HepG2 (cell line): ENCODE measurements around the gene HOXA10. TPM values are rescaled to one million over a fixed set of nuclear protein-coding genes. Genes with fewer than 3 reads are reported as not detected.

ENCODE experiments used
- ATAC-seq: fragments of 200-7000 bp; cut with Tn5 transposase; 3 replicates; pipeline ENCODE4 v1.9.1; 2020; ENCODE audit warnings: mild to moderate bottlenecking, moderate library complexity
- BruUV-seq: library from RNA; stranded (reverse); fragments of 400-500 nt; replicated peaks from 2 replicates; lab custom pipeline; 2021; lab: Mats Ljungman, UMichigan
- CTCF ChIA-PET: fragments of 300-600 bp; formaldehyde crosslinking; extraction: SDS; loops from one replicate; lab custom pipeline; 2021; ENCODE audit warnings: low total read pairs, inconsistent platforms, low intra/inter-chr PET ratio; lab: Yijun Ruan, JAX
- POLR2A ChIA-PET: fragments of 350-600 bp; sonication (Branson Sonifier 250); formaldehyde crosslinking; loops from one replicate; lab custom pipeline; 2020; ENCODE audit warnings: antibody characterized with exemption, inconsistent platforms; lab: Yijun Ruan, JAX
- DNase-seq: peaks from one replicate; pipeline ENCODE4 v3.0.0-alpha.2; 2015; ENCODE audit warnings: low spot score
- FAIRE-seq: peaks from 3 replicates; lab custom pipeline; 2011; peaks lifted over from hg19 to GRCh38; lab: Jason Lieb, UNC
- H2AFZ ChIP-seq: one replicate; pipeline ENCODE4 v1.6.1; 2011; ENCODE audit warnings: low read length, inconsistent platforms
- H3K27ac ChIP-seq: fragments of 300-600 bp; 3 replicates; pipeline ENCODE4 v1.8.0; 2011; ENCODE audit warnings: mixed run types, mild to moderate bottlenecking, mixed read lengths, low read length, inconsistent platforms; ENCODE audit not compliant: insufficient read depth; ENCODE audit errors: extremely low read length
- H3K27me3 ChIP-seq, 2 experiments: fragments of 200-600 bp in 1 of 2; 2 replicates in 1 of 2; 3 replicates in 1 of 2; pipeline versions ENCODE4 v1.6.0 to v1.8.0; 2011; ENCODE audit warnings: low read length in 2 of 2, mild to moderate bottlenecking in 2 of 2, moderate library complexity in 2 of 2, inconsistent platforms in 1 of 2; ENCODE audit not compliant: insufficient read depth in 2 of 2, control insufficient read depth in 1 of 2
- H3K36me3 ChIP-seq, 2 experiments: fragments of 200-600 bp in 1 of 2; replicated peaks in 1 of 2; 2 replicates in 1 of 2; 3 replicates in 1 of 2; pipeline versions ENCODE4 v1.5.1 to v1.8.0; 2011; ENCODE audit warnings: low read length in 2 of 2, inconsistent platforms in 1 of 2; ENCODE audit not compliant: insufficient read depth in 2 of 2, control insufficient read depth in 1 of 2
- H3K4me1 ChIP-seq: 2 replicates; pipeline ENCODE4 v1.5.1; 2012; ENCODE audit warnings: low read length, inconsistent platforms; ENCODE audit not compliant: insufficient read depth
- H3K4me2 ChIP-seq: 2 replicates; pipeline ENCODE4 v1.6.0; 2011; ENCODE audit warnings: low read depth, low read length, inconsistent platforms
- H3K4me3 ChIP-seq, 3 experiments: fragments of 200-600 bp in 1 of 3; sonication (generic), shearing (Covaris generic) in 1 of 3; replicated peaks in 1 of 3; 2 replicates each; pipeline ENCODE4 v1.5.1; 2011 to 2016; ENCODE audit warnings: low read length in 3 of 3, inconsistent platforms in 2 of 3, low read depth in 2 of 3, mild to moderate bottlenecking in 2 of 3, control low read depth in 1 of 3, mixed read lengths in 1 of 3; ENCODE audit not compliant: insufficient read depth in 1 of 3
- H3K79me2 ChIP-seq: one replicate; pipeline ENCODE4 v1.6.1; 2011; ENCODE audit warnings: low read length, inconsistent platforms; ENCODE audit not compliant: insufficient read depth
- H3K9ac ChIP-seq: 2 replicates; pipeline ENCODE4 v1.6.0; 2011; ENCODE audit warnings: mild to moderate bottlenecking, low read depth, low read length, inconsistent platforms; ENCODE audit not compliant: insufficient read depth
- H3K9me3 ChIP-seq: 2 replicates; pipeline ENCODE4 v1.5.1; 2012; ENCODE audit warnings: mild to moderate bottlenecking, low read length
- H4K20me1 ChIP-seq: 2 replicates; pipeline ENCODE4 v1.6.0; 2011; ENCODE audit warnings: inconsistent platforms, mild to moderate bottlenecking, low read length, moderate library complexity; ENCODE audit not compliant: insufficient read depth
- ELF4 ChIP-seq: sonication (generic); formaldehyde crosslinking; IDR thresholded peaks from 2 replicates; pipeline ENCODE4 v1.5.0; 2020; ENCODE audit warnings: missing genetic modification reagents, mild to moderate bottlenecking, moderate library complexity, borderline replicate concordance
- FOSL1 ChIP-seq: sonication (generic); formaldehyde crosslinking; IDR thresholded peaks from 2 replicates; pipeline ENCODE4 v1.9.0; 2021; ENCODE audit warnings: missing genetic modification reagents, borderline replicate concordance
- HMGA1 ChIP-seq: sonication (generic); formaldehyde crosslinking; conservative IDR thresholded peaks from 2 replicates; pipeline ENCODE4 v1.4.0; 2020; ENCODE audit warnings: missing genetic modification reagents
- ISX ChIP-seq: sonication (generic); formaldehyde crosslinking; conservative IDR thresholded peaks from 2 replicates; pipeline ENCODE4 v1.5.0; 2020; ENCODE audit warnings: missing genetic modification reagents
- KLF16 ChIP-seq, 2 experiments: sonication (generic) in 1 of 2; formaldehyde crosslinking in 1 of 2; IDR thresholded peaks; 2 replicates each; pipeline versions ENCODE4 v1.6.1 to v1.8.0; 2016 to 2023; ENCODE audit warnings: missing genetic modification reagents in 2 of 2, missing compliant biosample characterization in 1 of 2
- MED13 ChIP-seq: sonication (generic); formaldehyde crosslinking; IDR thresholded peaks from 2 replicates; pipeline ENCODE4 v1.5.0; 2020; ENCODE audit warnings: missing genetic modification reagents
- MEIS1 ChIP-seq: sonication (generic); formaldehyde crosslinking; IDR thresholded peaks from 2 replicates; pipeline ENCODE4 v1.9.0; 2021; ENCODE audit warnings: mild to moderate bottlenecking, missing genetic modification reagents, moderate library complexity, borderline replicate concordance
- NCOR1 ChIP-seq: fragments of 200-600 bp; sonication (generic); IDR thresholded peaks from 2 replicates; pipeline ENCODE4 v1.7.0; 2017; ENCODE audit warnings: antibody characterized with exemption, low read length, borderline replicate concordance
- NFE2L2 ChIP-seq: fragments of 150-350 bp; IDR thresholded peaks from 2 replicates; pipeline ENCODE4 v1.6.1; 2014; ENCODE audit warnings: low read length
- RXRA ChIP-seq: sonication (generic); formaldehyde crosslinking; IDR thresholded peaks from 2 replicates; pipeline ENCODE4 v1.5.1; 2020; ENCODE audit warnings: missing genetic modification reagents
- SNAPC2 ChIP-seq: sonication (generic); formaldehyde crosslinking; IDR thresholded peaks from 2 replicates; pipeline ENCODE4 v1.8.1; 2022; ENCODE audit warnings: mild to moderate bottlenecking, missing genetic modification reagents
- ZNF34 ChIP-seq: sonication (generic); formaldehyde crosslinking; IDR thresholded peaks from 2 replicates; pipeline ENCODE4 v1.4.0; 2020; ENCODE audit warnings: mild to moderate bottlenecking, missing genetic modification reagents, borderline replicate concordance
- ZNF543 ChIP-seq: sonication (generic); formaldehyde crosslinking; IDR thresholded peaks from 2 replicates; pipeline ENCODE4 v1.4.0; 2020; ENCODE audit warnings: mild to moderate bottlenecking, missing genetic modification reagents
- WGBS: methylation state at CpG from one replicate; pipeline ENCODE4 v1.1.6; 2017; ENCODE audit warnings: low lambda C conversion rate; 5-methylcytosine and 5-hydroxymethylcytosine counted together
- in situ Hi-C: cut with HindIII; loops from 2 replicates; pipeline ENCODE4 v1.10.0; 2017; ENCODE audit warnings: low pct_unique_long_range_greater_than_20kb; ENCODE audit not compliant: extremely low pct_ligation_motif_present
- intact Hi-C: fragments of 100-400 bp; cut with micrococcal nuclease; formaldehyde crosslinking; loops from one replicate; pipeline ENCODE4 v1.10.0; 2022; ENCODE audit not compliant: unreplicated experiment
- polyA plus RNA-seq, 8 experiments: library from polyadenylated mRNA; depleted of rRNA in 3 of 8; stranded (reverse) in 7 of 8; unstranded in 1 of 8; fragments of >200 nt; fragmentation: Illumina TruSeq in 4 of 8; extraction: Trizol in 4 of 8; gene quantifications; 2 replicates each; pipeline versions ENCODE4 v1.2.1 to v1.2.3, GENCODE V29; 2011 to 2016; ENCODE audit warnings: low read depth in 4 of 8, missing spikeins in 1 of 8, mixed read lengths in 1 of 8; ENCODE audit not compliant: insufficient read depth in 1 of 8
- total RNA-seq, 5 experiments: library from RNA; depleted of rRNA; stranded (reverse); fragments of >200 nt; fragmentation: Illumina TruSeq; extraction: Trizol; gene quantifications; 2 replicates each; pipeline ENCODE4 v1.2.3, GENCODE V29; 2016; ENCODE audit warnings: low read depth in 1 of 5
- TF ChIP-seq, protein P1 (sequence below), 2 experiments: sonication (generic) in 1 of 2; formaldehyde crosslinking in 1 of 2; IDR thresholded peaks; 2 replicates each; pipeline versions ENCODE4 v1.5.1 to v1.6.1; 2011 to 2020; ENCODE audit warnings: borderline replicate concordance in 1 of 2, low read depth in 1 of 2, low read length in 1 of 2, mild to moderate bottlenecking in 1 of 2, missing genetic modification reagents in 1 of 2, moderate library complexity in 1 of 2
- TF ChIP-seq, protein P2 (sequence below): sonication (generic); formaldehyde crosslinking; IDR thresholded peaks from 2 replicates; pipeline ENCODE4 v1.9.0; 2021; ENCODE audit warnings: missing genetic modification reagents, mild to moderate bottlenecking, borderline replicate concordance

HOXA10 gene
- total and polyA plus RNA-seq, 2 of the 13 experiments (the other 11 are each of a cell fraction or from before 2014, with no cell fraction given), result not detected

DNA sequence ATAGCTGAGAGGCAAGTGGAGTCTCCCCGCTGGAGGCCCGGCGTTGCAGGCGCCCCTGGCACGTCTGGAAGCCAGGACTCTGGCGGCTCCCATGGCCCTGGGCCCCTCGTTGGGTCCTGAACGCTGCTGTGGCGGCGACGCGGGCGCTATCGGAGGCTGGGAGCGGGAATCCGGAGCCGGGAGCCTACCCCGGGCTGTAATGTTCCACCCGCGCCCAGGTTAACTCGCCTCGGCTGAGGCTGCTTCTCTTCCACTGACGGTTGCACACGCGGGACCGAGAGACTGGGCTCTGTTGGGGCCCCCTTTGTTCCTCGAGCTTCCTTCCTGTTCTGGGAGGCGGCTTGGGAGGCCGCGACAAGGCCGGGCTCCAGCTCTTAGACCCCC lies 29.3 kb downstream of the HOXA10 start (continued):
- no peak for TF ChIP-seq MEIS1 (CRISPR knock-in tag)
- TF ChIP-seq ZNF34 (CRISPR knock-in tag), result no peak
- no peak for TF ChIP-seq SNAPC2 (CRISPR knock-in tag)
- no peak for TF ChIP-seq ELF4 (CRISPR knock-in tag)
- TF ChIP-seq, protein P1, sequence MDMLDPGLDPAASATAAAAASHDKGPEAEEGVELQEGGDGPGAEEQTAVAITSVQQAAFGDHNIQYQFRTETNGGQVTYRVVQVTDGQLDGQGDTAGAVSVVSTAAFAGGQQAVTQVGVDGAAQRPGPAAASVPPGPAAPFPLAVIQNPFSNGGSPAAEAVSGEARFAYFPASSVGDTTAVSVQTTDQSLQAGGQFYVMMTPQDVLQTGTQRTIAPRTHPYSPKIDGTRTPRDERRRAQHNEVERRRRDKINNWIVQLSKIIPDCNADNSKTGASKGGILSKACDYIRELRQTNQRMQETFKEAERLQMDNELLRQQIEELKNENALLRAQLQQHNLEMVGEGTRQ (IDR thresholded peaks at IDR 0.05; ENCODE audit: low read depth, low read length), result no peak
- TF ChIP-seq, protein P1 (CRISPR knock-in tag; IDR thresholded peaks at IDR 0.05; ENCODE audit: borderline replicate concordance), result no peak
- TF ChIP-seq MED13, result no peak
- TF ChIP-seq ZNF543 (CRISPR knock-in tag), result no peak
- no peak for TF ChIP-seq KLF16 (CRISPR knock-in tag; IDR thresholded peaks at IDR 0.05)

DNA sequence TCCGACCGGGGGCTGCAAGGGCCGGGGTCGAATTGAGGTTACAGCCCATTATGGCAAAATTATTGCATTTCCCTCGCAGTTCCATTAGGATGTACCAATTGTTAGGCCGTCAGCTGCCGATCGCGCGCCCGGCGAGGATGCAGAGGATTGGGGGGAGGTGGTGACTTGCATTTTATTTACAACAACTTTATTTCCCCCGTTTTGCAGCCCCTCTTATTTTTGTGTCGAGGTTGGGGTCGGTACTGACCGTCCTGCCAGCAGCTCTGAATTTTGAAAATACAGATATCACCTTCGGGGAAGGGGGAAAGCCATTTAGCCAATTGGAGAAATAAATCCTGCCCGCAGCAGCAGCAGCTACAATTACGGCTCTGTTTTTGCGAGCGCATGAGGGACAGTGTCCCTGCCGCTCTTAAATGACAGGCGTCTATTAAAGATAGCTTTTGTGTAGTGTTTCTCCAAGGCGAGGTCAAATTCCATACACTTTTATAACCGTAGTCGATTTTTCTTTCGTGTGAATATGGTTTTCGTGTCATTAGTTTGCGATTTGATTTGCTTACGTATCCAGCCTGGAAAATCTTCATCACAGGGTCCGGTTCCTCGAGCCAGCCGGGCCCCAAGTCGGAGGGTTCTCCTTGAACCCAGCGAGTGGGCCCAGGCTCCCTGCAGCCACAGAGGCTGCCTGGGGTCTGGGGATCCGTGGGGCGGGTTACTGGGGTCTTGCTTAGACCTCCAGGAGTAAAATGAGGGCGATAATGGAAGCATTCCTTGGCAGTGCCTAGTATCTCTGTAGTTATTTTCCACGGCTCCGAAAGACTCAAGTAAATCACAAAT lies 30.0 kb downstream of the HOXA10 start:
- Histone ChIP-seq H4K20me1 (no peaks in the 10 kb centered on the region), H3K9ac (no peak overlapping the region), H3K27me3 (no peaks in the 10 kb centered on the region), H3K9me3 (no peaks in the 10 kb centered on the region), H3K4me3 (no peak overlapping the region), H3K4me2 (no peak overlapping the region), H2AFZ (no peak overlapping the region), H3K79me2 (peaks cover 2% of the 10 kb centered on the region), H3K4me1 (peaks cover 21% of the 10 kb centered on the region), H3K27ac (no peak overlapping the region), H3K36me3 (no peaks in the 10 kb centered on the region; a peak in 2 of 5 replicates)
- FAIRE-seq (no peak), DNase-seq (no peak), ATAC-seq (no peak)
- in situ Hi-C loops (no loop called here), intact Hi-C loops (loop anchor here (5.0 kb wide), 1 partner anchor 767 kb away; no protein-coding TSS in a partner anchor)
- POLR2A ChIA-PET, result interaction anchor here (1.0 to 1.3 kb wide), 3 partner anchors 13 to 48 kb away, joined by 3 to 4 read pairs (median 4); partner anchors contain the start of gene HOXA4
- TF ChIP-seq, protein P2, sequence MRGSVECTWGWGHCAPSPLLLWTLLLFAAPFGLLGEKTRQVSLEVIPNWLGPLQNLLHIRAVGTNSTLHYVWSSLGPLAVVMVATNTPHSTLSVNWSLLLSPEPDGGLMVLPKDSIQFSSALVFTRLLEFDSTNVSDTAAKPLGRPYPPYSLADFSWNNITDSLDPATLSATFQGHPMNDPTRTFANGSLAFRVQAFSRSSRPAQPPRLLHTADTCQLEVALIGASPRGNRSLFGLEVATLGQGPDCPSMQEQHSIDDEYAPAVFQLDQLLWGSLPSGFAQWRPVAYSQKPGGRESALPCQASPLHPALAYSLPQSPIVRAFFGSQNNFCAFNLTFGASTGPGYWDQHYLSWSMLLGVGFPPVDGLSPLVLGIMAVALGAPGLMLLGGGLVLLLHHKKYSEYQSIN (CRISPR knock-in tag), result no peak
- TF ChIP-seq RXRA (CRISPR knock-in tag), result 0 out of 2 replicates have a peak, but pooled peaks have one; percentile 15
- TF ChIP-seq NFE2L2, result 0 out of 2 replicates have a peak, but pooled peaks have one; percentile 28
- TF ChIP-seq NCOR1, result no peak
- no peak for TF ChIP-seq ISX (CRISPR knock-in tag)
- TF ChIP-seq FOSL1 (CRISPR knock-in tag), result no peak
- TF ChIP-seq HMGA1 (CRISPR knock-in tag), result no peak
- WGBS, result 77% methylated on average over 32 of the region's 40 CpGs
- CTCF ChIA-PET, result interaction anchor here (1.3 to 1.8 kb wide), 3 partner anchors 291 to 458 kb away, joined by 4 to 14 read pairs (median 9); no protein-coding TSS in a partner anchor
- no TSS peak for BruUV-seq
